ENCODE measurements around the gene GPAT3.
"Not testable (repeated sequence)": the region's sequence is repeated elsewhere in the genome, so short reads cannot be mapped to it uniquely, and the experiment has no call there.

GPAT3 gene

GRCh38 chr4:83552083-83552482 lies 16.2 kb downstream of the GPAT3 start:
- no peak for DNase-seq (ENCODE audit: low read depth in 2 of 2)

DNA sequence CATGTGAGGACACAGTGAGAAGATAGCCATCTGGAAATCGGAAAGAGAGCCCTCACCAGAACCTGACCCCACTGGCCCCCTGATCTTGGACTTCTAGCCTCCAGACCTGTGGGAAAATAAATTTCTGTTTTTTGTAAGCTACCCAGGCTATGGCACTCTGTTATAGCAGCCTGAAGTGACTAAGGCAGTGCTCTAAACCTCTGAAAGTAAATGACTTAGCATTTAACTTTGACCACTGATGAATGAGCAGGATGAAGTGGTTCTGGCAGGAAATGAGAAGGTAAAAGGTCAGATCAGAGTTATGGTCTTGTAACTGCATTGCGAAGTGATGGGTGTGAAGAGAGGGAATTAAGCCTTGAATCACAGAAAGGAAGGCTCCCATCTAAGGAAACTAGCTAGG lies 17.0 kb downstream of the GPAT3 start:
- no peak for DNase-seq (ENCODE audit: low read depth in 2 of 2)

GRCh38 chr4:83556006-83556707 lies 20.2 kb downstream of the GPAT3 start:
- no peak for DNase-seq (ENCODE audit: low read depth in 2 of 2)

- DNase-seq (ENCODE audit: low read depth in 2 of 2), result no peak
Observed at GRCh38 chr4:83556816-83557215, 20.9 kb downstream of the GPAT3 start.

DNA sequence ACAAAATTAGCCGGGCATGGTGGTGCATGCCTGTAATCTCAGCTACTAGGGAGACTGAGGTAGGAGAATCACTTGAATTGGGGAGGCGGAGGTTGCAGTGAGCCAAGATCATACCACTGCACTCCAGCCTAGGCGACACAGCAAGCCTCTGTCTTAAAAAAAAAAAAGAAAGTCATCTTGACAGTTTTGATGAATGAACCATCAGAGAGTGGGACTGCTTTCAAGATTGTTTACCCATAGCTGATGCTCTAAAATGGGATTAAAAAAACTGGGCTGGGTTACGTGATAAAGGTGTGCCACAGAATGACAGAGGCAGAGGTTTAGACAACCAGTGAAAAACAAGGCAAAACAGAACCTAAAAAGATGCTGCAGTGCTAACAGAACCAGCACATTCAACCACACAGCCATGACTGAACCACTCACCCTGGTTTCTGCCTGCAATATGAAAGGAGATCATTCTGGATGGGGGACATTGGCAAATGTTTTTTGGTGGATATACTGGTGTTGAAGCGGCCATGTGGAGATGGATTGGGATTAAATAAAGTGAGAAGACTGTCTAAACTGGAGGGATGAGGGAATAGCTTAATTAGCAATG lies 22.2 kb downstream of the GPAT3 start:
- DNase-seq (ENCODE audit: low read depth in 2 of 2), result no peak

DNA sequence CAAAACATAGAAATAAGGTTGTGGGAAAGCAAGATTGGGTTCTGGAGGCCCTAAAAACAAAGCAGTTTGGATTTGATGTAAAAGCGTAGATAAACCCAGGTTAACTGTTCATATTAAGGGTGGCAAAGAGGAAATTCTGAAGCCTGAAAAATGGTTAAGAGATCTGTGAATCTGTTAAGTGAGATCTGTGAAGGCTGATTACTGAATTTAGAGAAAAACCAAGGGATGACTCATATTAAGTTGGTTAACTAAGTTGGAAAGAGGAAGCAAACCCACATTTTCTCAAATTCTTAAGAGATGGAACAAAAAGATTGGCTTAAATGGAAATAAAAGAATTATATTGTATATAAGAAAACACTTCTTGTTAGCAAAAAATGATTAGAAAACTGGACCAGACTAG lies 22.8 kb downstream of the GPAT3 start:
- no peak for DNase-seq (ENCODE audit: low read depth in 2 of 2)

GRCh38 chr4:83560523-83560922 lies 24.6 kb downstream of the GPAT3 start:
- DNase-seq (ENCODE audit: low read depth in 2 of 2), result no peak

- peak in 1 of 2 donors; percentile 21 for DNase-seq (ENCODE audit: low read depth in 2 of 2)
Observed at GRCh38 chr4:83561381-83561780, 25.5 kb downstream of the GPAT3 start.

DNA sequence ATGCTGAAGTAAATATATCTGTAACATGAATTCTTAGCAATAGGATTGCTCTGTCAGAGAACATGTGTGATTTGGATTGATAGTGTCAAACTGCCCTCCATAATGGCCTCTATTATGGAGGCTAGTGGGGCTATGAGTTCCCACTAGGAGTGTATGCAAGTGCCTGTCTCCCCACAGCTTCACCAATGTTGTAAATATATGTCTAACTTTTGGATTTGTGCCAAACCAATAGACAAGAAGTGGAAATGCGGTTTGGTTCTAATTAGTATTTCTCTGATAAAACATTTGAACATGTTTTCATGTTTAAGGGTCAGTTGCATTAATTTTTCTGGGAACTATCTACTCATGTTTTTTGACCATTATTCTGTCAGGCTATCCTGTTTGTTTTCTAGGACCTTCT lies 28.1 kb downstream of the GPAT3 start:
- no peak for DNase-seq (ENCODE audit: low read depth in 2 of 2)

DNA sequence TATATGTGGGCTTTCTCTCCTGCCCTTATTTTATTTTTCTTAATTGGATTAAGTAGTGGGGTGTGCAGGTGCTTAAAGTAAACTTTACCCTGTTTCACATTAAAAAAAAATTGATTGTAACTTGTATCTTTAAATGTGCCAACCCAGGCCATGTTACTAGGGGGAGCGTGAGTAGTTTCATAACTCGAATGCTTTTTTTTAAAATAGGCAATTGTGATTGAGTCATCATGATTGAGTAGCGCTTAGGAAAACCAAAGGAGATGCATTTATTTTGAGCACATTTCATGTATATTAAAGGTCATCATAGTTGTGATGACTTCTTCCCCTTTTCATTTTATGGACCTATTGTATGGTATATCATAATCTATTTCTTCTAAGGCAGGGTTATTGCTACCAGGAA lies 32.2 kb downstream of the GPAT3 start:
- DNase-seq (ENCODE audit: low read depth in 2 of 2), result no peak

- no peak for DNase-seq (ENCODE audit: low read depth in 2 of 2)
Observed at GRCh38 chr4:83569429-83569828, 33.5 kb downstream of the GPAT3 start.

GRCh38 chr4:83569987-83570386 lies 34.1 kb downstream of the GPAT3 start:
- DNase-seq (ENCODE audit: low read depth in 2 of 2), result no peak

DNA sequence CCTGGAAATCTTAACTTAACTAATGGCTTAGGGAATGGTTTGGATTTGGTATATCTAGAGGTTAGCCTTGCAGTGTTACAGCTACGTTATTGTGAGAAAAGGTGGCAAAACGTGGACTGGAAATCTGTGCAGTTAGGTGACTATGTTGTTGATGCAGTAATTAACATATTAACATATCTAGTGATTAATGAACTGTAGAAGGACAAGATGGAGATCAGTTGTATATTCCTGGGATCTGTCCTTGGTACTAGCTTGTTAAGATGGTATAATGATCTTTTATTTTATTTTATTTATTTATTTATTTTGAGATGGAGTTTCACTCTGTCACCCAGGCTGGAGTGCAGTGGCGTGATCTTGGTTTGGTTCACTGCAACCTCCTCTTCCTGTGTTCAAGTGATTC lies 36.9 kb downstream of the GPAT3 start:
- no peak for DNase-seq (ENCODE audit: low read depth in 2 of 2)

DNA sequence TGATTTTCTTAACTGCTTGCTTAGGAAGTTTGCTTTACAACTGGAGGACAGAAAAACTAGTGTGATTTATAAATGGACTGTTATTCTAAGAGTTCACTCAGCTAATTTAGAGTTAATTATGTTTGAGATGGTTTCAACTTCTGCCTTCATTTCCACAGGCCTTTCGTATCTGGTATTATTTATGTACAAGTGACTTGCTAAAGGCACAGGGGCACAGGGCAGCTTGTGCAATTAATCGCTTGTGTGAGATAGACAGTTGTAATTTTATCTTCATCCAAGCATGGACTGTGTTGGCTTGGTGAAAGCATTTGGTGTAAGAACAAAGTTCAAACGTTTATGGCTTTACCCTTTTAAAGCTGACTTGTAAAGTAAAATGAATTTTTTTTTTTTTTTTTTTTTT lies 38.3 kb downstream of the GPAT3 start:
- DNase-seq (ENCODE audit: low read depth in 2 of 2), result no peak

GRCh38 chr4:83576237-83576636 lies 40.3 kb downstream of the GPAT3 start:
- DNase-seq (ENCODE audit: low read depth in 2 of 2), result not testable (repeated sequence)

DNA sequence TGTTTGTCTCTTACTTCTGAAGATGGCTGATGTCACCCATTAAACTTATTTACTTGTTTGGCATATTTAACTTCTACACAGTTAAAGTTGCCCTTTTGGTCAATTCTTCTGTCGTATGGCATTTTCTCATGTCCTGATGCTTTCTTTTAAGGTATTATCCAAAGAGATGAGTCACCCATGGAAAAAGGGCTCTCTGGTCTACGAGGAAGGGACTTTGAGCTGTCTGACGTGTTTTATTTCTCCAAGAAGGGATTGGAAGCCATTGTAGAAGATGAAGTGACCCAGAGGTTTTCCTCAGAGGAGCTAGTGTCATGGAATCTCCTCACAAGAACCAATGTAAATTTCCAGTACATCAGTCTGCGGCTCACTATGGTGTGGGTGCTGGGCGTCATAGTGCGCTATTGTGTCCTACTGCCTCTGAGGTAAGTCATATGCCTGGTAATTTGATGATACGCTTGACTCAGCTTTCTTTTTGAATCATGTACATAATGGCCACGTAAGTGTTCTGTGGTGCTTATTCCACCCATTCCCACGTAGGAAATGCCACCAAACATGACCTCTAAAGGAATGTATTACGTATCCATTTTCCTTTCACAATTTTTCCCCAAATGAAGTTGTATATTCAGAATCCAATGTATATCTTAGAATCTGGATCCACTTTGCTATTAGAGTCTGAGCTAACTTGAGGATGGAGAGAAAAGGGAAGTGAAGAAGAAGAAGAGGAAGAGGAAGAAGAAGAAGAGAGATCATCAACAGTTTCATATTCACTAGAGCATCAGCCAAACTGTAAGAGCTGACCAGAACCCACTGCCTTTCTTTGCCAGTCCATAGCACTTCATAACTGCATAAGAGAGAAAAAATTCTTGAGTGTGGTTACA lies 45.7 kb downstream of the GPAT3 start:
- no peak for DNase-seq (ENCODE audit: low read depth in 2 of 2)

DNA sequence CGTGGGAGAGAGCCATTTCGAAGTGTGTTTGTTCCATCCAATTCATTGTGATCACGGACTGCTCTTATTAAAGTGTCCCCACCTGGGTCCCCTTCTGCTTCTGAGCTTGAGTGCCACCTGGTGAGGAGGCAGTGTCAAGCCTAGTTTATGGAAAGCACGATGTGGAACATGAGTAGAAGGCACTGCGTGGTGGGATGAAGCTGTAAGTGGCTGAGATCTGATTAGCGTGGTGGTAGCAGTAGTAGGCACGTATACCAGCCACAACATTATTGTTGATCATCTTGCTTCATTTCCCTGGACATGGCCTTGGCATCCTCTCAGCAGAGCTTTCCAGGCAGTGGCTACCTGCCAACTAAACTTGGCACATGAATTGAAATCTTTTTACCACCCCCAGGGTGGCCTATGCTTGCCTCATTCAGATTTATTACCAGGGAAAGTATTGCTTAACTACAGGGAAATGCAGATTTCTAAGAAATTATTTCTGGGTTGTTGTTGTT lies 46.4 kb downstream of the GPAT3 start:
- no peak for DNase-seq (ENCODE audit: low read depth in 2 of 2)

- DNase-seq (ENCODE audit: low read depth in 2 of 2), result no peak
Observed at GRCh38 chr4:83585982-83586508, 50.1 kb downstream of the GPAT3 start.

GRCh38 chr4:83589279-83589678 lies 53.4 kb downstream of the GPAT3 start:
- no peak for DNase-seq (ENCODE audit: low read depth in 2 of 2)

DNA sequence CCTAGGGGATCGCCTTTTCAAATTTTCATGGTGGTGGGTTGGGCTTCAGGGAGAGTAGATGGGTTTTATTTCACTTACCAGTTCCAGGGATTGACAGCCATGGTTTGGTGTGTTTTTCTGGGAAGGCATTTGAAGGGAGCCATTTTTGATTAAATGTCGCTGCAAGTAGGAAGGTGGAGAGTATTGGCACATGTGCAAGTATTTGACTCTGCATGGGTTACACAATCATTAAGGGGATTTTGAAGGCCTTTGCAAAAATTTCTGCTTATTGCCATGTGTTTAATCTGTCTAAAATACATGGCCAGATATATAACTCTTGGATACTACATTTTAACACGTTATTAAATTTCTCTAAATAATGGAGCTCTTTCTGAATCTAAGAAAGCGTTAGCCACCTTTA lies 55.1 kb downstream of the GPAT3 start:
- DNase-seq (ENCODE audit: low read depth in 2 of 2), result no peak

DNA sequence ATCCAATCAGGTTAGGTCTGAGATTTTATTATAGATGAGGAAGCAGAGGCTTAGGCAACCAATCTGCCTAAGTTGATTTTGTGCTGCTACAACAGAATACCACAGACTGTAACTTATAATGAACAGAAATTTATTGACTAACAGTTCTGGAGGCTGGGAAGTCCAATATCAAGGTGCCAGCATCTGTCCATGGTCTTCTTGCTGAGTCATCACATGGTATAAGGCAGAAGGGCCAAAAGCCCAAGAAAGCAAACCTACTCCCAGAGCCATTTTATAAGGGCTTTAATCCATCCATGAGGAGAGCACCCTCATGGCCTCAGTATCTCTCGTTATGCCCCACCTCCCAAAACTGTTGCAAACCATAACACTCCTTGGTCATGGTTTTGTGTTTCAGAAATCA lies 55.8 kb downstream of the GPAT3 start:
- DNase-seq (ENCODE audit: low read depth in 2 of 2), result no peak

- no peak for DNase-seq (ENCODE audit: low read depth in 2 of 2)
Observed at GRCh38 chr4:83599183-83599582, 63.3 kb downstream of the GPAT3 start.
